Activated naive CD4-positive, alpha-beta T cell treated with anti-CD3 and anti-CD28 coated beads for 36 hours (primary cell): ENCODE data around the gene ZFP1. TPM values are rescaled to one million over a fixed set of nuclear protein-coding genes. Genes with fewer than 3 reads are reported as not detected.
"Not testable (repeated sequence)": the region's sequence is repeated elsewhere in the genome, so short reads cannot be mapped to it uniquely, and the experiment has no call there.

Experiments
- CTCF ChIA-PET: fragments of 350-600 bp; sonication (Branson Sonifier 250); formaldehyde crosslinking; loops from one replicate; lab custom pipeline; 2021; ENCODE audit warnings: antibody characterized with exemption; lab: Charles Lee
- DNase-seq: peaks from one replicate; pipeline ENCODE4 v3.0.0-alpha.2; 2020
- H3K27ac Mint-ChIP-seq: one replicate; pipeline ENCODE4 v1.8.0; 2021; ENCODE audit warnings: mild to moderate bottlenecking, mixed read lengths
- H3K27me3 Mint-ChIP-seq: one replicate; pipeline ENCODE4 v1.8.0; 2021; ENCODE audit warnings: low read depth, mixed read lengths
- H3K36me3 Mint-ChIP-seq: one replicate; pipeline ENCODE4 v1.8.0; 2021; ENCODE audit warnings: low read depth, mixed read lengths
- H3K4me1 Mint-ChIP-seq: one replicate; pipeline ENCODE4 v1.8.0; 2021; ENCODE audit warnings: low read depth, mixed read lengths
- H3K4me3 Mint-ChIP-seq: one replicate; pipeline ENCODE4 v1.8.0; 2021; ENCODE audit warnings: mild to moderate bottlenecking, moderate library complexity, mixed read lengths
- H3K9me3 Mint-ChIP-seq: one replicate; pipeline ENCODE4 v1.8.0; 2021; ENCODE audit warnings: mixed read lengths
- intact Hi-C: fragments of 100-400 bp; cut with micrococcal nuclease; formaldehyde crosslinking; loops from one replicate; pipeline ENCODE4 v1.15.1; 2023
- total RNA-seq, 2 experiments: library from RNA; stranded (reverse); gene quantifications; one replicate each; pipeline ENCODE4 v1.2.3, GENCODE V29; 2021

ZFP1 gene
- total RNA-seq, 2 experiments from 2014 or later = 20.2 to 20.9 TPM

DNA sequence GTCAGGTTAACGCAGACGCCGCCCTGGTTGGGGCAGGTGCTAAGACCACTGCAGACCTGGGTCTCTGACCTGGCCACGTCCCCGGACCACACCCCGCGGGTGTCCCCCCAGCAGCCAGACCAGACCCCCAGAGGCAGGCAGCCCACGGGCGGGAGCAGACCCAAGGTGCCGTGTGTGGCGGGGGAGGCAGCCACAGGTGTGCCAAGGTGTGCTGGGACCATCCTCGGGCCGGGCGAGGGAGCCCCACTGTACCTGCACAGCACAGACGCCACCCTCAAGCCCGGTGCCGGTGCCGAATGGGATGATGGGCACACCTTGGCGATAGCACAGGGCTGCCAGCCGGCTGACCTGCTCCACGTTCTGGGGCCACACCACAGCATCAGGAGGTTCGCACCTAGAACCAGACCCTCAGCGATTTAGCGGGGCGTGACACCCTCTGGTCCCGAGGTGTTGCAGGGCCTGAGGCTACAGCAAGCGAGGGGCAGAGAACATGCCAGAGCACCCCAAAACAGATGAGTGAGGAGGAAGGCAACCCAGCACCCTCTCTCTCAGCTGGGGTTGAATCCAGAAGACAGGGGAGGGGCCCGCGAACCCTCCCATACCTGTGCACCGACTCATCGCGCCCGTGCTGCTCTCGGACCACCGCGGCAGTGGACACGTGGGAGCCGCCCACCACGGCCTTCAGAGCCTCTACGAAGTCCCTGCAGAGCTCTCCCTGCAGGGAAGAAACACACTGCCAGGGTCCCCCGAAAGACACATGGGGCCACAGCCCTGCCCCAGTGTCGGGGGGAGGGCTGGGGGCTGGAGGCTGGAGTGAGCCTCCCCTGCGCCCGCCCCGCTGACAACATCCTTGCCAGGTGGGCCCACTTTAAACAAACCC lies 33.1 kb upstream of the ZFP1 start:
- H3K27ac Mint-ChIP-seq = no peak overlapping the region

DNA sequence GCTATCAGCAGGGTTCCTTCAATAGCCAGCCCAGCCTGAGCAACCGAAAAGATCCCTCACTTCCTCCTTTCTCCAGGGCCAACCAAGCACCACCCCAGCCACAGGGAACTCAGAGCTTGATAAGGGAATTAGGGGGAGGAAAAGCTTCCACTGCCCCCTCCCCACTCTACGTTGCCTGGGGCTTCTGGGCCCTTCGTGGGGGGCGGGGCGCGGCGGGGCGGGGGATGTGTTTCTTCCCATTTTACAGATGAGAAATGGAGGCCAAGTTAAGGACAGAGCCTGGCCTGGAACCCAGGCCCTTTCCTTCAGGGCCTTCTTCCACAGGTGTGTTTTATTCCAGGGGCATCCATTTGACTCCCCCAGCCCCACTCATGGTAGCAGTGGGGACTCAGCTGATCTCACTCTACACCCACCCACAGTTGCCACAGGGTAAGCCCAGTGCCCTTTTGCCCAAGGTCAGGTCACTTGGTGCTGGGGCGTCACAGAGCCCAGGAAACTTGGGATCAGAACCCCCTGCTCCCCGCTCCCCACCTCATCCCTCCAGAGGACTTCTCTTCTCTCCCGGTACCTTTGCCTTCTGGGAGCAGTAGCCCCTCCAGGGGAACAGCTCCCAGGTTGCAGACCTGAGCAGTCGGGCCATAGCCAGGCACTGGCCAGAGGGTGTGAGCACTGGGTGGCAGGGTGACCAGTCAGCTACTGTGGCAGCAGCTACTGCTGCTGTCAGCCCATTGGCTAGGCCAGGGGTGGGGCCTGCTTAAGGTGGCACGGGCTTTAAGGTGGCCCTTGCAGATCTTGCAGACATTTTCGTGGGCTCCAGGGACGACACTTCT lies 32.0 kb upstream of the ZFP1 start, which contains the start of gene LDHD:
LDHD (minus strand) TSS at position 700 of the 830 bp plus-strand sequence; CDS start at position 640, 60 bp downstream.
- intact Hi-C loops = no loop called here
- Mint-ChIP-seq H3K4me3 (peak within 1 kb of the TSS; percentile 34), H3K27ac (no peak within 1 kb of the TSS), H3K27me3 (peaks cover 12% of the 10 kb centered on the region), H3K4me1 (peaks cover 8% of the 10 kb centered on the region), H3K9me3 (peaks cover under 1% of the 10 kb centered on the region), H3K36me3 (peaks cover under 1% of the 10 kb centered on the region)
- CTCF ChIA-PET = no interaction called here
- DNase-seq = no peak

More for the DNA sequence above, 33.1 kb upstream of the ZFP1 start:
- intact Hi-C loops = no loop called here
- no peaks in the 10 kb centered on the region for H3K9me3 Mint-ChIP-seq
- no peak for DNase-seq
- H3K4me1 Mint-ChIP-seq = peaks cover 19% of the 10 kb centered on the region
- H3K27me3 Mint-ChIP-seq = peaks cover 12% of the 10 kb centered on the region
- no peaks in the 10 kb centered on the region for H3K36me3 Mint-ChIP-seq
- CTCF ChIA-PET = no interaction called here
- H3K4me3 Mint-ChIP-seq = no peak overlapping the region

DNA sequence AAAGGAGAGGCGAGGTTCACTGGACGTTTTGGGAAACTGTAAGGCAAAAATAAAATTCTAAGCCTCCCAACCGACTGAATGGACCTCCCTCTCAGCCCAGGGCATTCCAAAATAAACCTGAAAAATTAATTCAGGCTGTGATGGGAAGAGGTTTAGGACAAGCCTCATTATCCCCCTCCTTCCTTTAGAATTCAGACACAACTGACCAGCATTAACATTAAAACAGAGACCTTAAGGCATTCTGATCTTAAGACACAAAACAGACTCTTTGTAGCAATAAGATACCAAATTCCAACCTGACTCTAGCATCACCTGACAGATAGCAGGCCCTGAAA lies 31.4 kb upstream of the ZFP1 start:
- peaks cover 1% of the 10 kb centered on the region for H3K36me3 Mint-ChIP-seq
- H3K9me3 Mint-ChIP-seq = peaks cover 4% of the 10 kb centered on the region
- DNase-seq = no peak
- peaks cover 9% of the 10 kb centered on the region for H3K27me3 Mint-ChIP-seq
- peaks cover 2% of the 10 kb centered on the region for H3K4me1 Mint-ChIP-seq
- CTCF ChIA-PET = no interaction called here
- intact Hi-C loops = no loop called here
- H3K4me3 Mint-ChIP-seq = peak overlapping the region; percentile 34
- no peak overlapping the region for H3K27ac Mint-ChIP-seq

DNA sequence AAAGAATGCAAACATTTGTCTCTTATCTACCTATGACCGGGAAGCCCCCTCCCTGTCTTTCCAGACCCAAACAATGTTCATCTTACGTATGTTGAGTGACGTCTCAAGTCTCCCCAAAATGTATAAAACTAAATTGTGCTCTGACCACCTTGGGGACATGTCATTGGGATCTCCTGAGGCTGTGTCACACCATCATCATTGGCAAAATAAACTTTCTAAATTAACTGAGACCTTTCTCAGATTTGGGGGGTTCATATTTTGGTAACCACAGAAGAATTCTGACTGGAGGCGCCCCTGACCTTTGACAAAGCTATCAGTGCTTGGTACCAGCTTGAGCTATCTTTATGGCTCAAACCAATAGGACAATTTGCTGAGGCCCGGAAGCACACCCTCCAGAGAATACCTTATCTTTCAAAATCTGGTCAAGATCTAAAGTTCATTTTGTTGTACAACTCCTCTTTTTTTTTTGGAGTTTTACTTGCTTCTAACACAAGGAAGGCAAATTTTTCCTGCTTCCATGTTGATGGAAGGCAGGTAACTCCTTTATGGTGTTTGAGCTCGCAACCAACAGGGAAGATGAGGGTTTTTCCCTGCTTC lies 29.3 kb upstream of the ZFP1 start:
- intact Hi-C loops = no loop called here
- DNase-seq = no peak
- Mint-ChIP-seq H3K27ac (no peak overlapping the region), H3K9me3 (peaks cover 12% of the 10 kb centered on the region), H3K36me3 (peaks cover 1% of the 10 kb centered on the region), H3K4me1 (no peaks in the 10 kb centered on the region), H3K27me3 (no peaks in the 10 kb centered on the region), H3K4me3 (no peak overlapping the region)
- CTCF ChIA-PET = interaction anchor here (1.0 kb wide), 1 partner anchor 9 kb away, joined by 3 read pairs; no protein-coding TSS in a partner anchor

- Mint-ChIP-seq H3K4me1 (no peaks in the 10 kb centered on the region), H3K4me3 (no peak overlapping the region), H3K27me3 (no peaks in the 10 kb centered on the region), H3K36me3 (peaks cover 1% of the 10 kb centered on the region), H3K9me3 (peaks cover 12% of the 10 kb centered on the region), H3K27ac (no peak overlapping the region)
- intact Hi-C loops = no loop called here
- DNase-seq = no peak
- CTCF ChIA-PET = interaction anchor here (1.0 kb wide), 1 partner anchor 330 kb away, joined by 4 read pairs; no protein-coding TSS in a partner anchor
These were observed 28.1 kb upstream of the ZFP1 start for GRCh38 chr16:75120253-75120652.

DNA sequence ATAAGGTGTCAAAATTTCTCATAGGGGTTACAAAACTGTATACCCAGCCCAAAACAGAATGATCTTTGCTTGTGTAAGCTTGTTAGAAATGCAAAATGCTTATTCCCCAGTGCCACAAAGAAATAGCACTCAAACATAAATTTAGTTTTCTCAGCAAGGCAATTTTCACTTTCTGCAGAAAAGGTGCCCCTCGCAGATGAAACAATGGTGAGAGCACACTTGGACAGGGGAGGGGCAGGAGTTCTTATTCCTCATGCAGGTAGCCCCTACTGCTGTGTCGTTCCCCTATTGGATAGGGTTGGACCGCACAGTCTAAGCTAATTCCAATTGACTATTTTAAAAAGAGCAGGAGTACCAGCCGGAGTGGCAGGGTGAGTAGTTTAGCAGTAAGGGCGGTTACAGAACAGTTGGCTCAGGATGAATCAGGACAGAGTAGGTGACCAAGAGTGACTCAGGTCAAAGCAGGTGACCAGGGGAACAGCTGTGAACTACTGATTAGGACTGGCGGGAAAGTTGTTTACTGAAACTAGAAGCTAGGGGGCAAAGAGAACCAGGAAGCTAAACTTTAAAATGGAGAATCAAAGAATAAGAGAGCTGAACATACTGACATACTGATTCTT lies 26.3 kb upstream of the ZFP1 start:
- H3K36me3 Mint-ChIP-seq = peaks cover 1% of the 10 kb centered on the region
- H3K27me3 Mint-ChIP-seq = no peaks in the 10 kb centered on the region
- H3K9me3 Mint-ChIP-seq = peaks cover 14% of the 10 kb centered on the region
- no peak for DNase-seq
- no peak overlapping the region for H3K27ac Mint-ChIP-seq
- intact Hi-C loops = no loop called here
- H3K4me3 Mint-ChIP-seq = no peak overlapping the region
- CTCF ChIA-PET = interaction anchor here (3.1 kb wide), 1 partner anchor 11 kb away, joined by 15 read pairs; no protein-coding TSS in a partner anchor
- H3K4me1 Mint-ChIP-seq = no peaks in the 10 kb centered on the region

DNA sequence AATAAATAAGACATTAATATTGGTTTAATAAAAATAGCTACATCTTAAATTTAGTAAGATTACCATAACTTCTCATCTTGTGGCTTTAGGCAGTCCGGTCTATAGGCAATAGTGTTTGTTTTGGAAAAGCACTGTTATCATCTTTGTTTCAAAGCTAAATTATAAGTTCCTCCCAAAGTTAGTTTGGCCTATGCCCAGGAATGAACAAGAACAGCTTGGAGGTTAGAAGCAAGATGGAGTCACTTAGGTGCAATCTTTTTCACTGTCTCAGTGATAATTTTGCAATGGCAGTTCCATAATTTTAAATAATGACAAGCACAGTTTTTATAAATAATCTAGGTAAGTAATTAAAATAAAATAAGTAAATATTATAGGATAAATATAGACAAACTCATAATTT lies 25.7 kb upstream of the ZFP1 start:
- H3K4me1 Mint-ChIP-seq = no peaks in the 10 kb centered on the region
- intact Hi-C loops = no loop called here
- no peaks in the 10 kb centered on the region for H3K27me3 Mint-ChIP-seq
- no peak overlapping the region for H3K4me3 Mint-ChIP-seq
- no peak for DNase-seq
- H3K36me3 Mint-ChIP-seq = peaks cover 1% of the 10 kb centered on the region
- H3K9me3 Mint-ChIP-seq = peaks cover 20% of the 10 kb centered on the region
- no peak overlapping the region for H3K27ac Mint-ChIP-seq
- CTCF ChIA-PET = interaction anchor here (3.1 kb wide), 1 partner anchor 11 kb away, joined by 15 read pairs; no protein-coding TSS in a partner anchor

GRCh38 chr16:75127713-75128415 lies 20.5 kb upstream of the ZFP1 start:
- Mint-ChIP-seq H3K4me1 (peaks cover 10% of the 10 kb centered on the region), H3K27me3 (no peaks in the 10 kb centered on the region), H3K27ac (no peak overlapping the region), H3K36me3 (no peaks in the 10 kb centered on the region), H3K4me3 (no peak overlapping the region), H3K9me3 (peaks cover 17% of the 10 kb centered on the region)
- intact Hi-C loops = no loop called here
- DNase-seq = no peak
- CTCF ChIA-PET = interaction anchor here (1.0 kb wide), 1 partner anchor 8 kb away, joined by 3 read pairs; no protein-coding TSS in a partner anchor

DNA sequence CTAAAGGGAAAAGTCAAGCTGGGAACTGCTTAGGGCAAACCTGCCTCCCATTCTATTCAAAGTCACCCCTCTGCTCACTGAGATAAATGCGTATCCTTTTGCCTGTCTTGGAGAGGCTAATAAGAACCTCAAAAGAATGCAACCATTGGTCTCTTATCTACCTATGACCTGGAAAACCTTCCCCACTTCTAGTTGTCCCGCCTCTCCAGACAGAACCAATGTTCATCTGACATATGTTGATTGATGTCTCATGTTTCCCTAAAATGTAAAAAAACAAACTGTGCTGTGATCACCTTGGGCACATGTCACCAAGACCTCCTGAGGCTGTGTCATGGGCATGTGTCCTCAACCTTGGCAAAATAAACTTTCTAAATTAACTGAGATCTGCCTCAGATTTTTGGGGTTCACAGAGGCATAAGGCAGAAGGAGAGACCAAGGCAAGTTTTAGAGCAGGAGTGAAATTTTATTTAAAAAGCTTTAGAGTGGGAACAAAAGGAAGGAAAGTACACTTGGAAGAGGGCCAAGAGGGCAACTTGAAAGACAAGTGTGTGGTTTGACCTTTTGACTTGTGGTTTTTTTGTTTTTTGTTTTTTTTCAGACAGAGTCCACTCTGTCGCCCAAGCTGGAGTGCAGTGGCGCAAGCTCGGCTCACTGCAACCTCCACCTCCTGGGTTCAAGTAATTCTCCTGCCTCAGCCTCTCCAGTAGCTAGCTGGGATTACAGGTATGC lies 18.7 kb upstream of the ZFP1 start:
- CTCF ChIA-PET = interaction anchor here (1.1 kb wide), 1 partner anchor 18 kb away, joined by 3 read pairs; no protein-coding TSS in a partner anchor
- Mint-ChIP-seq H3K9me3 (peaks cover 17% of the 10 kb centered on the region), H3K4me1 (peaks cover 10% of the 10 kb centered on the region)
- intact Hi-C loops, H3K36me3 Mint-ChIP-seq, H3K27me3 Mint-ChIP-seq, H3K27ac Mint-ChIP-seq, H3K4me3 Mint-ChIP-seq, DNase-seq: not testable (repeated sequence)

DNA sequence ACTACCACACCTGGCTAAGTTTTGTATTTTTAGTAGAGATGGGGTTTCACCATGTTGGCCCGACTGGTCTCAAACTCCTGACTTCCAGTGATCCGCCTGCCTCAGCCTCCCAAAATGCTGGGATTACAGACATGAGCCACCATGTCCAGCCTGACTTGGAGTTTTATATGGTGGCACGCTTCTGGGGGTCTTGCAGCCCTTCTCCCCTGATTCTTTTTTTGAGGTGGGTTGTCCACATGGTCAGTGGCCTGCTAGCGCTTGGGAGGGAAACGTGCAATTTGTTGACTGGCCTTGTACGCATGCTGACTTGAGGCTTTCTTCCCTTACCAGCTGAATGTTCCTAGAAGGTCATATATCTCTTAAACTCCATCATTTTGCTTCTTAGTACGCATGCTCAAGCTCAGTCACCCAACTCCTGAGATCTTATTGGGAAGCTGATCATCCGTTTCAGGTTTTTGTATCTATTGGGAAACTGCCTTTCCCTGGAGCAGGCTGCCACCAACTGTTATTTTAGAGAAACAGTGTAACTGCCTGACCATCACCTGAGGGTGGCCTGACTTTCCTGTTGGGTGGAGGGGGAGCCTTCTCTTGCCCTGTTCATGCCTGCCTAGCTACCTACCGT lies 18.1 kb upstream of the ZFP1 start:
- intact Hi-C loops = no loop called here
- DNase-seq = no peak
- H3K36me3 Mint-ChIP-seq = no peaks in the 10 kb centered on the region
- no peak overlapping the region for H3K4me3 Mint-ChIP-seq
- CTCF ChIA-PET = interaction anchor here (0.7 to 1.1 kb wide), 2 partner anchors 19 to 79 kb away, joined by 3 to 5 read pairs; no protein-coding TSS in a partner anchor
- H3K27me3 Mint-ChIP-seq = no peaks in the 10 kb centered on the region
- peaks cover 17% of the 10 kb centered on the region for H3K9me3 Mint-ChIP-seq
- H3K4me1 Mint-ChIP-seq = peaks cover 10% of the 10 kb centered on the region
- no peak overlapping the region for H3K27ac Mint-ChIP-seq
